DOHH2 (cell line): ENCODE data around the gene RLIM.

Experiments
- CTCF ChIP-seq: fragments of 200-600 bp; sonication (generic); IDR thresholded peaks from one replicate; pipeline ENCODE4 v1.5.1; 2014; ENCODE audit warnings: antibody characterized with exemption, mild to moderate bottlenecking, low read depth, low read length; ENCODE audit not compliant: poor library complexity, severe bottlenecking
- EZH2phosphoT487 ChIP-seq: fragments of 200-600 bp; sonication (generic); IDR thresholded peaks from 2 replicates; pipeline ENCODE4 v1.6.1; 2017; ENCODE audit warnings: borderline replicate concordance, mild to moderate bottlenecking, antibody characterized with exemption, low read length, moderate library complexity, mixed read lengths

- TF ChIP-seq CTCF (no peak), EZH2phosphoT487 (no peak)
These were observed 893 bp downstream of the RLIM start for GRCh38 chrX:74613370-74614092.
